ENCODE data around the gene SLC43A1. TPM values are rescaled to one million over a fixed set of nuclear protein-coding genes. Genes with fewer than 3 reads are reported as not detected.

The SLC43A1 gene
- total and polyA plus RNA-seq, 2 experiments from 2014 or later = 19.6 to 49.7 TPM

- no peak for ATAC-seq
Measured at GRCh38 chr11:57475191-57475590, 40.3 kb downstream of the SLC43A1 start.

GRCh38 chr11:57474803-57475115 lies 40.7 kb downstream of the SLC43A1 start:
- Histone ChIP-seq H3K9me2 (ENCODE audit: insufficient read depth) (no peaks in the 10 kb centered on the region), H3K4me1 (ENCODE audit: insufficient read depth) (peaks cover 57% of the 10 kb centered on the region), H3K4me2 (peak overlapping the region; percentile 60; the same call in 1 of the 2 replicates), H3K27ac (ENCODE audit: low read depth) (no peak overlapping the region), H3F3A (replicated peaks; ENCODE audit: low read depth) (peaks cover 16% of the 10 kb centered on the region; the same call in 1 of the 2 replicates), H3K36me3 (ENCODE audit: insufficient read depth) (no peaks in the 10 kb centered on the region), H3K4me3 (no peak overlapping the region), H4K20me1 (replicated peaks; ENCODE audit: insufficient read depth) (no peaks in the 10 kb centered on the region; the same call in 1 of the 2 replicates), H2AFZ (no peak overlapping the region), H3K79me2 (replicated peaks; ENCODE audit: insufficient read depth) (no peaks in the 10 kb centered on the region), H3K27me3 (ENCODE audit: insufficient read depth) (peaks cover 42% of the 10 kb centered on the region)
- Mint-ChIP-seq H3K27me3 (ENCODE audit: insufficient read depth, low read depth, poor library complexity) (peaks cover 46% of the 10 kb centered on the region), H3K27ac (no peak overlapping the region), H3K4me3 (no peak overlapping the region), H3K4me1 (peaks cover 59% of the 10 kb centered on the region), H3K36me3 (ENCODE audit: low read depth) (peaks cover 24% of the 10 kb centered on the region), H3K9me3 (no peaks in the 10 kb centered on the region; the same call in 2 of the 3 replicates)
- peak; percentile 17 for ATAC-seq
- peak; percentile 49 for DNase-seq (ENCODE audit: low spot score)
- peak; percentile 69 for TF ChIP-seq REST (IDR thresholded peaks at IDR 0.05; ENCODE audit: unreplicated experiment)
- no peak for TF ChIP-seq ETS1 (IDR thresholded peaks at IDR 0.05)

More at GRCh38 chr11:57475191-57475590, 40.3 kb downstream of the SLC43A1 start:
- H3K27ac ChIP-seq (ENCODE audit: low read depth) = no peak overlapping the region
- H3K9me2 ChIP-seq (ENCODE audit: insufficient read depth) = no peaks in the 10 kb centered on the region
- no peak overlapping the region for H3K27ac Mint-ChIP-seq
- H2AFZ ChIP-seq = no peak overlapping the region
- peaks cover 14% of the 10 kb centered on the region; the same call in 1 of the 2 replicates for H3F3A ChIP-seq (replicated peaks; ENCODE audit: low read depth)
- no peaks in the 10 kb centered on the region for H3K36me3 ChIP-seq (ENCODE audit: insufficient read depth)
- no peak overlapping the region for H3K4me3 Mint-ChIP-seq
- H3K79me2 ChIP-seq (replicated peaks; ENCODE audit: insufficient read depth) = no peaks in the 10 kb centered on the region
- H4K20me1 ChIP-seq (replicated peaks; ENCODE audit: insufficient read depth) = no peaks in the 10 kb centered on the region; the same call in 1 of the 2 replicates
- no peak for DNase-seq (ENCODE audit: low spot score)
- H3K27me3 ChIP-seq (ENCODE audit: insufficient read depth) = peaks cover 42% of the 10 kb centered on the region
- H3K4me3 ChIP-seq = no peak overlapping the region
- TF ChIP-seq REST (IDR thresholded peaks at IDR 0.05; ENCODE audit: unreplicated experiment) = no peak
- TF ChIP-seq ZNF331 (CRISPR knock-in tag; IDR thresholded peaks at IDR 0.05; ENCODE audit: low read depth) = no peak
- TF ChIP-seq ETS1 (IDR thresholded peaks at IDR 0.05) = no peak
- no peak for TF ChIP-seq EZH2 (IDR thresholded peaks at IDR 0.05; ENCODE audit: low read depth, unreplicated experiment)
- H3K4me2 ChIP-seq = no peak overlapping the region; the same call in 1 of the 2 replicates
- peaks cover 62% of the 10 kb centered on the region for H3K4me1 Mint-ChIP-seq
- H3K9me3 Mint-ChIP-seq = no peaks in the 10 kb centered on the region; the same call in 2 of the 3 replicates
- H3K27me3 Mint-ChIP-seq (ENCODE audit: insufficient read depth, low read depth, poor library complexity) = peaks cover 48% of the 10 kb centered on the region
- H3K36me3 Mint-ChIP-seq (ENCODE audit: low read depth) = peaks cover 19% of the 10 kb centered on the region
- H3K4me1 ChIP-seq (ENCODE audit: insufficient read depth) = peaks cover 60% of the 10 kb centered on the region
